Astrocyte of the spinal cord (primary cell): ENCODE measurements around the gene CASK.

Experiments
- DNase-seq: peaks from one replicate; pipeline ENCODE4 v3.0.0; 2011; ENCODE audit warnings: low read depth, low spot score
- H3K4me3 ChIP-seq: 2 replicates; pipeline ENCODE4 v1.5.1; 2011; ENCODE audit warnings: low read depth, mild to moderate bottlenecking, low read length, moderate library complexity
- CTCF ChIP-seq: IDR thresholded peaks from 2 replicates; pipeline ENCODE4 v1.5.1; 2012; ENCODE audit warnings: low read depth, mild to moderate bottlenecking, low read length, inconsistent platforms
- in situ Hi-C: cut with HindIII; loops from 2 replicates; pipeline ENCODE4 v1.10.0; 2017; ENCODE audit warnings: low sequenced_read_pairs

The CASK gene

GRCh38 chrX:41895826-41896225 lies 27.5 kb downstream of the CASK start:
- no peak for DNase-seq
- in situ Hi-C loops: no loop called here
- no peak for TF ChIP-seq CTCF

GRCh38 chrX:41890026-41890423 lies 33.3 kb downstream of the CASK start:
- DNase-seq: no peak
- in situ Hi-C loops: no loop called here
- TF ChIP-seq CTCF: no peak
- H3K4me3 ChIP-seq: no peak overlapping the region

More at GRCh38 chrX:41895826-41896225, 27.5 kb downstream of the CASK start:
- no peak overlapping the region for H3K4me3 ChIP-seq

GRCh38 chrX:41889317-41890025 lies 33.9 kb downstream of the CASK start:
- in situ Hi-C loops: no loop called here
- DNase-seq: peak; percentile 24
- no peak for TF ChIP-seq CTCF

GRCh38 chrX:41887691-41888090 lies 35.7 kb downstream of the CASK start:
- TF ChIP-seq CTCF: no peak
- in situ Hi-C loops: no loop called here
- DNase-seq: no peak
- H3K4me3 ChIP-seq: no peak overlapping the region

More at GRCh38 chrX:41889317-41890025, 33.9 kb downstream of the CASK start:
- no peak overlapping the region for H3K4me3 ChIP-seq

GRCh38 chrX:41885724-41886123 lies 37.6 kb downstream of the CASK start:
- DNase-seq: no peak
- in situ Hi-C loops: no loop called here
- TF ChIP-seq CTCF: no peak
- H3K4me3 ChIP-seq: no peak overlapping the region

- no peak overlapping the region for H3K4me3 ChIP-seq
- in situ Hi-C loops: no loop called here
- no peak for DNase-seq
- TF ChIP-seq CTCF: no peak
Observed at GRCh38 chrX:41881166-41881565, 42.2 kb downstream of the CASK start.
